SU-DHL-6 (cell line): ENCODE measurements around the gene FAM53B.

Experiments
- CTCF ChIP-seq: fragments of 200-600 bp; sonication (generic); IDR thresholded peaks from one replicate; pipeline ENCODE4 v1.5.1; 2017; ENCODE audit warnings: antibody characterized with exemption, mild to moderate bottlenecking, low read length, moderate library complexity; ENCODE audit not compliant: insufficient read depth, poor library complexity, severe bottlenecking
- EZH2phosphoT487 ChIP-seq: fragments of 200-600 bp; sonication (generic), shearing (Covaris generic); conservative IDR thresholded peaks from 2 replicates; pipeline ENCODE4 v1.6.1; 2018; ENCODE audit warnings: mild to moderate bottlenecking, antibody characterized with exemption, low read length, moderate library complexity, mixed read lengths

GRCh38 chr10:124737708-124738107 is 6.5 kb downstream of the FAM53B start:
- TF ChIP-seq CTCF (no peak), EZH2phosphoT487 (no peak)
